NCI-H146 treated with DMSO at 0.1 percent for 48 hours (cell line): ENCODE data around the gene PAX7.
"Not testable (repeated sequence)": the region's sequence is repeated elsewhere in the genome, so short reads cannot be mapped to it uniquely, and the experiment has no call there.

Experiments
- DNase-seq: peaks from one replicate; lab custom pipeline; 2025; ENCODE audit not compliant: unreplicated experiment; lab: John Stamatoyannopoulos, UW

Gene PAX7

DNA sequence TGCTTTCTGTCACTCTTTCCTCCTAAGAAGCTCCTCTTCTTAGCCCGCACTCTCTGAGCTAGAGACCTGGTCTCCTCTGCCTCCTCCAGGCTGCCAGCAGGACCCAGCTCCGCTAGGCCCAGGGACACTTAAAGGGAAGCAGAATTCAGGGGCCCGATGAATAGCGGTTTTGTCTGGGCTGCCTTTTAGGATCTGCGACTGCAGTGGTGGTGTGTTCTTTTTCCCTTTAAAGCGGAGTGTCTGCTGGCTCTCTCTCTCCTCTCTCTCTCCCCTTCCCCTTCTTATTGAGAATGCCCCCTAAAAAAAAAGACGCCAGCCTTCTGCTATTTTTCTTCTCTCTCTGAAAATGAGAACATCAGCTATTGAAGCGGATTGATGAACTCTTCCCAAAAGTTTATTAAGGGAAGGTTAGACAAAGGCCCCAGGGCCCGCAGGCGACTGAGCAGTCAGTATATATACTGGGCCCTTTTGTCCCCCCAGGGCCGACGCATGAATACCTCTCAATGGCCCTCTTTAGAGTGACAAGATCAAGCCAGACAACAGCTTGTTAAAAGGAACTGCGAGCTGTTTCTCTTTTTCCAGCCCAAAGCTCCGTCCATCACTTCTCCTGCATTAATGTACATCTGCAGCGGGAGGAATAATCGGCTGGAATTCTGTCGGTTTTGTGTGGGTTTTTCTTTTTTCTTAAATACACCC lies 27.0 kb downstream of the PAX7 start:
- DNase-seq, result no peak

DNA sequence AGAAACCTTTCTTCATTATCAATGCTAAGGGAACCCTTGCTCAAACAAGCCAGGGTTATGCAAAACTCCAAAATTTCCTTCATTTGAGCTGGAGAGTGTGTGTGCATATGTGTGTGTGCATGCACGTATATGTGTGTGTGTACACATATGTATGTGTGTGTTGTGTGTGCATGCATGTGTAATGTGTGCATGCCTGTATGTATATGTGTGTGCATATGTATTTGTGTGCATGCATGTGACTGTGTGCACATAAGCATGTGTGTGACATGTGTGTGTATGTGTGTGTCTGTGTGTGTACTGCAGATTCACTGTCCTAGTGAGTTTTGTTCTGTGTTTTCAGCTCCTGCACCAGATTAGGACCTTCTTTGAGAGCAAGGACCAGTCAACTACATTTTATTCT lies 28.2 kb downstream of the PAX7 start:
- DNase-seq, result no peak

DNA sequence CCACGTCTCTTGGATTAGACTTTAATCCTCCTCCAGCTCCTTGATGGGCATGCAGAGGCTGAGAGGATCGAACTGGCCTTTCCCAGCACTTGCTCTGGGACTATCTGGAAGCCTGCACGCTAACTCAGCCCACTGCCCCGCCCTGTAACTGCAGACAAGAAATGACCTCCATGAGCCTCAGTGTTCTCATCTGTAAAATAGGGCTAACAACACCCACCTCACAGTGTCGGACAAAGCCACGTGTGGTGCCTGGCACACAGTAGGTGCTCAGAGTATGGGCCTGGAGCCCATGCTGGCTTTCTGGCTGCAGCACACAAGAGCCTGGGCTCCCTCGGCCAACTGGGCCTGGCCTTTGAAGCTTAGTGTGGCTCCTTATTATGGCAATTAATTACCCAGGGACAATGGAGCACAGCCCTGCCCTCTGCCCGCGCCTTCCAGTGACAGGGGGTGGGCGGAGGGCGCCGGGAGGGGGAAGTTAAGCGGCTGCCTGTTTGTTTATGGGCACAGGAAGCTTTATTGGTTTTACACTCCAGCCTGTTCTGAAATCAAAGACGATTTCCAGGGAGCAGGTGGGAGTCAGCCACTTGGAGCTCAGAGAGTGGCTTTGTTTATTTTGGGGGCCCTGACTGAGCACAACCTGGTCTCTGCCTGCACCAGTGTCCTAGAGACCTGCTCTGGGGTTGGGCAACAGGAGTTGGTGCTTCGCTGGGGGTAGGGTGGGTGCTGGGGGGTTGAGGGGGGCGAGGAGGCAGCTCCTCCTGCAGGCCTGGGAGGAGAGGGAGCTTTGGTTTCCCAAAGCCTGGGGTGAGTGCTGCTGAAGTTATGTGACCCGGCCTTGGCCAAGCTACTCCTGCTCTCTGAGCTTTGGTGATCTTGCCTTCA lies 31.0 kb downstream of the PAX7 start:
- no peak for DNase-seq

DNA sequence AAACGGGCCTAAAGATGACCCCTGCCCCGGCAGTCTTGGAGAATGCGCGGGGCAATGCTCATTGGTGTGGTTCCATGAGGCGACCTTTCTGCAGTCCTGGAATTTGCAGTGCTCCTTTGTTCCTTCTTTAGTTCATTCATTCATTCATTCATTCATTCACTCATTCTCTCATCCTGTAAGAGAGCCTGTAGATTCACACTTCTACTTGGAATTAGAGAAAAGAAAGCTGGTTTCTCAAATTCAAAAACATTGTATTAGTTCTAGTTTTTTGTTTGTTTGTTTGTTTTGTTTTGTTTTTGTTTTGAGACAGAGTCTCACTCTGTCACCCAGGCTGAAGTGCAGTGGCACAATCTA lies 31.6 kb downstream of the PAX7 start:
- DNase-seq, result no peak

DNA sequence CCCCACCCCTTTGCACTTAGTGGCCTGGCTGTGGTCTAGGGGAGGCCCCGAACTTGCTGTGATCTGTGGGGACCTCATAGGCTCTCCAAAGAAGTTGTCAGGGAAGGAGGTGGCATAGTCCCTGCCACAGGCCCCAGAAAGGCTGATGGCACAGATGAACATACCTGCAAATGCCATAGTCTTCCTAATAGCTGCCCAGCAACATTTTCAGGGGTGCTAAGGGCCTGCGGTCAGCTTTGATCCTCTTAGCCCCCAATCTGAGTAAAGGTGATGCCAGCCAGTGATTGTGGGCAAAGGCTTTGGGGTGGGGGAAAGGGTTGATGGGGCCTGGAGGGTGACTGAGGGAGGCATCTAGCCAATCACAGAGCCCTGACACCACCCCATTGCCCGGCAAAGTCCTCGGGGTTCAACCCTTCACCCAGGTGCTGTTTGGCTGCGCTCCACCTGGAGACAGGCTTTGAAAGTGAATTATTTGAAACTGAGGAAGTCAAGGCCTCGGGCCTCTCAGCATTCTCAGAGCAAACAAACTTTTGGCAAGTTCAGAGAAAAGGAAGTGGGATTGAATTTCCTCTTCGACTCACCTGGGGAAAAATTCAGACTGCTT lies 35.8 kb downstream of the PAX7 start:
- DNase-seq, result no peak

DNA sequence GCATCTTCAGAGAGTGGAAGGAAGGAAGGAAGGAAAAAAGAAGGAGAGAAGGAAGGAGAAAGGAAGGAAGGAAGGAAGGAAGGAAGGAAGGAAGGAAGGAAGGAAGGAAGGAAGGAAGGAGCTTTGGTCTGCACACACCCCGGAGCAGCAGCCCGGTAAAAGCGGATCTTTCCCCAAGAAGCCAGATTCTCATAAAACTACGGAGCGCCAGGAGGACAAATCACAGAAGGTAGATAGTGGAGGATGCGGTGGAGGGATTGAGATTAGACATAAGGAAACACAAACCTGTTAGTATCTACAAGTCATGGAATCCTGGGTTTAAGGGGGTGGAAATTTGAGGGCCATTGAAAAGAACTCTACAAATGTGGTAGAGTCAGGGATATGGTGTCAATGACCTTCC lies 36.7 kb downstream of the PAX7 start:
- no peak for DNase-seq

DNA sequence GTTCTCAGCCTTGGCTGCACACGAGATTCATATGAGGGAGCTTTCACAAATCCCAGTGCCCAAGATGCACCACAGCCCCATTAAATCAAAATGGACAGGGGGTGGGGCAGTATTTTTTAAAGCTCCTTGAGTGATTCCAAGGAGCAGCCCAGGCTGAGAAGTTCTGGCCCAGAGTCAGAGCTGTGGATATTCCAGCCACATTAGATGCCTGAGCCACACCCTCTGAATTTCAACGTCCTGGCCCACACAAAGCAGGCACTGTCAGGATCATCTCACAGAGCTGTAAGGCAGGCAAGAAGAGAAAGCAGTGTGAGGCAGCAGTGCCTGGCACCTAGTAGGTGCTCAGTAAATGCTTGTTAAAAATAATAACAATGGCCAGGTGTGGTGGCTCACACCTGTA lies 37.4 kb downstream of the PAX7 start:
- DNase-seq, result no peak

DNA sequence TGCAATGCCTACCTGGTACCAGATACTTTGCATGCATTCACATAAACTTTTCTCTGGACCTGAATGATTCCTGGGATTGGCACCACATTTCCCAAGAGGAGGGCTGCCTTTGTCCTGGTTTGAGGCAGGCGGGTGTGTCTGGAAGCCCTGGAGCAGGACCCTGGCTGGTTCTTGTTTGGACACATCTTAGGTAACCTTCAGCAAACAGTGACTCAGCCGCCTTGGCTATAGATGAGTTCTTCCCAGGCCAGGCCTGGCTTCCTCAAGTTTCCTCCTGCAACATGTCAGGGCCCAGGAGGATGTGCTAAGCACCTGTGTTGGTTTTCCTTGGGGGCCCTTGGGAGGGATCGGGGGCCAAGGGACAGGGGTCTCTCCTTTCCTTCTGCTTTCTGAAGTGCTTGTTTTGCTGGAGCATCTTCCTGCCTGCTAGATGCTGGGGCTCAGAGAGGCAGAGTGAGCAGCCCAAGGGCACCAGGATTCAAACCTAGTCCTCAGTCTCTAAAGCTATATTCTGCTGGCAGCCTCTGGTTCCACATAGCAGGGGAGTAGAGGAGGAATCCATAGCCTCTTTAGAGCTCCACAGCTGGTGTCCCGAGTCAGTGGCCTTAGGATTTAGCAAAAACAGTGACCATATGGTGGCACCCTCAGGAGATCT lies 38.2 kb downstream of the PAX7 start:
- DNase-seq, result no peak

DNA sequence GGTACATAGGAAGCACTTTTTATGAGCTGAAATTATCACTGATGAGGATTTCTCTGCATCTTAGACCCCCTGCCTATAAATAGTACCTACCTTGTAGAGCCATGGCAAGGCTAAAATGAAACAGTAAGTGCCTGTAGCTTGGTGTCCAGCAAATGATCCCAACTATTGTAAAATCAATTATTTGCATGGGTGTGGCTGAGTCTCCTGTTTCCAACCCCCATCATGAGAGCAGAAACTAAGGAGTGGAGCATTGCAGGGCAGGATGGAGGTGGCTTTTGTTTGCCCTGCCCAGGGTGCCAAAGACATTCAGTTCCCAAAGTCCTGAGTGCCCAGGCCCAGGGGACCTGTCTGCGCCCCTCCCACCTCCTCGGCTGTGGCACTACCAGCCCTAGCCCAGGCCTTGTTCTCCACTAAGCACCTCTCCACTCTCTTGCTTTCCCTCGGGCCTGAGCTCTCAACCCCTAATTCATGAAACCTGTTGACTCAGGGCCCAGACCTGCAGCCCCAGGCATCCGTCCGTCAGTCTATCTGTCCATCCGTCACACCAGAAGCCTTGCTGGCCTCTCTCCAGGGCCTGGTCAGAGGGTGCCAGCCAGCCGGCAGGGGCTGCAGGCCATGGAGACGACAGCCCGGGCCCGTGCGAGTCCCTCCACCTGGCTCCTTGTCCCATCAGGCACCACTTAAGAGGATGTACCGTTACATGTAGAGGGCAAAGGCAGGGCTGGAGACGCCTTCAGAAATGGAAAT lies 39.6 kb downstream of the PAX7 start:
- no peak for DNase-seq

DNA sequence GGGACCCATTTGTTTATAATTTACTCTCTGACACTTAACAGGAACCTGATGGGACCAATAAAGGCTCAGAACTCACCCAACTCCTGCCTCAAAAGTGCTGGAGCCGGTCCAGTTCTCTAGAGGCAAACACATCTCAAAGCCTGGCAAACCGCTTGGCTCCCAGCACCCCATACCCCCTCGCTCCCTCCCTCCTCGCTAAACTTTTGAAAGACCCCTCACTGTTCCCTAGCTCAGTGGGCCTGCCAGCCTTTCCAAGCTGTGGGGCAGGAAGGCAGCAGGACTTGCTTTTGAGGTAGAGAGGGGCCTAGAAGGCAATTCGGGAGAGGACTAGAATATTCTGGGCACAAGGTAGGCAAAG lies 40.2 kb downstream of the PAX7 start:
- DNase-seq, result no peak

DNA sequence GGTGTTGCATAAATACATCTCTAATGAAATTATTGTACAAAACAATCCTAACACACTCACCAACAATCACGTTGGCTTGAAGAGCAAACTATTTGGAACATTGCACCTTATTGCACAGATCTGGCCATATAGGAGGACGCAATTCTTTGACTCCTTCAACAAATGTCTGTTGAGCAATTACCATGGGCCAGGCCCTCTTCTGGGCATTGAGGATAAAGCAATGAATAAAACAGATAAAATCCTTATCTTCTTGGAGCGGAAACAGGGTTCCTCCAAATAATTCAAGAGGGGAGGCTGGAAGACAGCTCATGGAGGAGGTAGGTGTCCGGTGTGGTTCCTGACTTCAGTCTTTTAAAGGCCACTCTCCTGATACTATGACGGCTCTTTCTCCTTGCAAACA lies 43.3 kb downstream of the PAX7 start:
- no peak for DNase-seq

DNA sequence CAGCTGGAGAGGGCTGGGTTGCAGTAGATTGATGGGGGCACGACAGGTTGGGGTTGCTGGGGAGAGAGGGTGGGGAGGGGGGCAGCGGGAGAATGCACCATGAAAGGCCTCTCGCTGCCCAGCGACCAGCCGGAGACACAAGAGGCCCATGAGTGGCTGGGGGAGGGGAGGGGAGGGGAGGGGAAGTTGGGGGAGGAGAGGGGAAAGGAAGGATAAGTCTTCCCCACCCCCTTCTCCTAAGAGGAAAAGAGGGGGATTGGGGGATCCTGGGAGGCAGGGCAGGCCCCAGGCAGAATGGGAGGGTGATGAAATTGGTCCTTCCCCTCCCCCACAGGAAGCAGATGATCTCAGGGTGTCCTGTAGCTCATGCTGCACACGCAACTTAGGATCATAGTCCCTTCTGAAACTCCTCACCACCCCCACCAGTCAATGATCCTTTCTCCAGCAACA lies 45.7 kb downstream of the PAX7 start:
- DNase-seq, result no peak

DNA sequence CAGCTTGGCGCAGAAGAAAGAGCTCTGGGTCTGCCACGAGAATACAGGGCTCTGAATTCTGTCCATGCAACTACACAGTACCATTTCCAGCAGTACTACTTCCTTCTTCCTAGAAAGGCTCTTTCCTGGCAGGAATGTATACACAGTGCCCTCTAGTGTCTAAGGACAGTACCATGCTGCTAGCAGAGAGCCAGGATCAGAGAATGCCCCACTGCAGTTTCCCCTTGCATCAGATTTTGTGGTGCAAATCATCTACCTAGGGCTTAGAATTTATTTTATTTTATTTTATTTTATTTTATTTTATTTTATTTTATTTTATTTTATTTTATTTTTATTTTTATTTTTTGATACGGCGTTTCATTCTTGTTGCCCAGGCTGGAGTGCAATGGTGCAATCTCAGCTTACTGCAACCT lies 50.8 kb downstream of the PAX7 start:
- no peak for DNase-seq

DNA sequence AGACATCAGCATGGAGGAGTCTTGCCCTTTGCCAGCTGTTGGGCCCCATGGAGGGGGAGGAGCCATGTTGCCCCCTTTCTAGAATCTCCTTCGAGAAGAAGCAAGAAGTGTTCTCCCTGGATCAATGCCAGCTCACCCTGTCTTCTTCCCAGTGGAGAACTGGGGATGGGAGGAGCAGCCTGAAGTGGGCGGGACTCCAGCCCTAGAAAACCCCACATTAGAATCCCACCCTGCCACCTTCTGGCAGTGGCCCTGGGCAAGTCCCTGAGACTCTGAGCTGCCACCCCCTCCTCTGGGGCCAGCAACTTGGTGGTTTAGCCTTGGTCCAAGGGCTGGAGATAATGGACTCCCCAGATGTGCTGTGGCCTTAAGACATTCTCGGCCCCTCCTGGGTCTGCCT lies 51.7 kb downstream of the PAX7 start:
- no peak for DNase-seq

DNA sequence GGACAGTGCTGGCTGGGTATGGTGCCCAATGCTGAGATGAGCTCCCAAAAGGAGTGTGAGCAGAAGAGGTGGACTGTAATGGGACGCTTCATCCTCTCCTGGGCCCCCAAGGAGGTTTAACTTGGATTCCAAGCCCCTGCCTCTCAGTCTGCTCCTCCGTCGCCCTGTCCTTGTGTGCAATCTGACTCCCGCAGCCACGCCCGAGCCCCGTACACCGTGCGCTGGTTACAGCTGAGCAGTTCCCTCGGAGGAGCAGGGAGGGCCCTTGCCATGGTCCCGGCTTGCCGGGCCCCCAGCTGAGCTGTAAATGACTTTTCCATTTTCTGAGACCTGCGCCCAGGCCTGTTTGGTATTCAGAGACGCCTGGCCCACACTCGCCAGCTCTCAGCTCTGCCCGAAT lies 53.7 kb downstream of the PAX7 start:
- no peak for DNase-seq

DNA sequence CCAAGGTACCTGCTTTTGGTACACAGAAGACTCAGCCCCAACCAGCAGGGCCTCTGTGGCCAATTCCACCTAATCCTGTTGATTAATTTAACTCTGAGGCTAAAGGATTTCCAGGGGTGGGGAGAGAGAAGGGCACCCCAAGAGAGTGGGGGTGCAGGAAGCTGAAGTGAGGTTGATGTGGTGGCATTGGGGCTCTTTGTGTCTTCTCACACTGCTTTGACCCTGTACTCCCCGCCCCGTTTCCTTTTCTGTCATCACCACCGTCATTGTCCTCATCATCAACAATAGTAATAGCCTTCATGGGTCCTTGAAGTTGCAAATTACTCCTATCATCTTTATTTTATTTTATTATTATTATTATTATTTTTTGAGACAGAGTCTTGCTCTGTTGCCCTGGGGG lies 55.9 kb downstream of the PAX7 start:
- no peak for DNase-seq

DNA sequence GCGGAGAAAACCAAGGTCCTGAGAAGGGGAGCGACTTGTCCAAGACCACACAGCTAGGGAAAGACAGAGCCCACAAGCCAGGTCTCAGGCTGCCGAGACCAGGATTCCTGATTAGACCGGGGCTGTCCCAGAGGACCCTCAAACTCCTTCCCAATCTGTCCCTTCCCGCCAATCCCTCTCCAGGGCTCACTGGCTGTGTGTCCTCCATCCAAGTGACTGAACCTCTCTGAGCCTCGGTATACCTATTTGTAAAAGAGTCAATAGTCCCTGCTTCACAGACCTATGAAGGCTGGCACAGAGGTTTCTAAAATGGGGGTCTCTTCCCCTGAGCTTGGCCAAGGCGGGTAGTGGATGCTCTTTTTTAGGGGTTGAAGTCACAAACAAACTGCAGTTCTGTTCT lies 56.6 kb downstream of the PAX7 start:
- no peak for DNase-seq

DNA sequence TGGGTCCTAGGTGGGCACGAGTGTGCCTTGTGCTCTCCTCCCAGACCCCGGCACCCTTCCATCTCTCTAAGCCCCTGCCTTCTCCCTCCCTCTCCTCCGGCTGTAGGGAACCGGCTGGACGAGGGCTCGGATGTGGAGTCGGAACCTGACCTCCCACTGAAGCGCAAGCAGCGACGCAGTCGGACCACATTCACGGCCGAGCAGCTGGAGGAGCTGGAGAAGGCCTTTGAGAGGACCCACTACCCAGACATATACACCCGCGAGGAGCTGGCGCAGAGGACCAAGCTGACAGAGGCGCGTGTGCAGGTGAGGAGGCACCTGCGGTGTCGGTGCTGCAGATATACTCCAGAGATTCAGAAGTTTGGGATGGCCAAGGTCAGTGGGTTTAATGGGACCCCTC lies 61.0 kb downstream of the PAX7 start:
- no peak for DNase-seq

DNA sequence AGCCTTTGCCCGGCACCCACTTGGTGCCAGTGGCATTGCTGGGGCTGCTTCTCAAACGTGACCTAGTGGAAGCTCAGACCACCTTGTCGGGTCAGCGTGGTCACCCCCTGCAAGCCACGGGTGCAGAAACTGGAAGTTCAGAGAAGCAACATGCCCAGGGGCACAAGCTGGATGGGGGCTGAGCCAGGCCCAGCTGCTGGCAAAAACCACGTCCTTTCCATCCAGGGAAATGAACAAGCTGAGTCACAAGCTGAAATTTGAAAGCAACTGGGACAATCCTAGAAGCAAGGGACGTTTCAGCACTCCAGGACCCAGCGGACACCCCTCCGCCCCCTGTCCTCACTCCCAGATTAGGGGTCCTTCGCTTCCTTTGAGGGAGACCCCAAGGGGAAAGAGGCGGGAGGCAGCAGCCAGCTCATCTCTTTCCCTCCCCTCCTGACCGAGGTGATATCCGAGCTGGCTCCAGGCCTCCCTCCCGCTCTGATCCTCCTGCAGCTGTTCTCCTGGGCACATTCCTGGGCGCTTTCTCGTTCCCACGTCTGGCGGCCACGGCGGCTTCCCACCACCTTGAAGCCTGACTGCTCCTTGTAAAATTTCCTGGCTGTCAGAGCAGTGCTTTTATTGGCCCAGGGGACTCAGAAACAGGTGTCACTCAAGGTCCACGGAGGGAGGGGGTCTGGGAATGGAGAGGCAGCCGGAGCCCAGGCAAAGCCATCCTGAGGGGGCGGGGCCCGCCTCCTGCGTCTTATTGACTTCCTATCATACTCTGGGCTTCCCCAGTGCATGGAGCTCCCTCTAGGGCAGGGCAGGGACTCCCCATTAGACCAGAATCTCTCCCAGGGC lies 62.8 kb downstream of the PAX7 start:
- DNase-seq, result no peak

DNA sequence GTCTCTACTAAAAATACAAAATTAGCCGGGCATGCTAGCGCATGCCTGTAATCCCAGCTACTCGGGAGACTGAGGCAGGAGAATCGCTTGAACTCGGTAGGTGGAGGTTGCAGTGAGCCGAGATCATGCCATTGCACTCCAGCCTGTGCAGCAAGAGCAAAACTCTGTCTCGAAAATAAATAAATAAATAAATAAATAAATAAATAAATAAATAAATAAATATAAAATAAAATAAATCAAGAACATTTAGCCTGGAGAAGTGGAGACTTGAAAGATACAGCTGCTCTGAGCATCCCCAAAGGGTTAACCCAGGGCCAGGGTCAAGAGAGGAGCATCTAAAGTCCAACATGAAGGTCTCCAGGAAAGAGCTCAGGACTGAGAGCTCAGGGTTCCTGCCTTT lies 63.6 kb downstream of the PAX7 start:
- DNase-seq, result not testable (repeated sequence)
